Thoracic aorta (tissue), 2 donors: ENCODE results near the gene DOHH. TPM values are rescaled to one million over a fixed set of nuclear protein-coding genes. Genes with fewer than 3 reads are reported as not detected.

ENCODE experiments used
- ATAC-seq: fragments of 150-250 bp; one replicate; pipeline ENCODE4 v1.8.0; 2017; ENCODE audit warnings: low read depth; ENCODE audit not compliant: insufficient number of reproducible peaks, low FRiP score
- DNase-seq: peaks from one replicate; pipeline ENCODE4 v3.0.0-alpha.2; 2020; ENCODE audit warnings: low spot score
- H3K27ac ChIP-seq, 2 donors: fragments of 200-600 bp; sonication (generic); 1 replicate in 1 of 2; 2 replicates in 1 of 2; pipeline ENCODE4 v1.5.1; 2016; ENCODE audit warnings: mild to moderate bottlenecking in 2 of 2, moderate library complexity in 2 of 2
- H3K27me3 ChIP-seq: fragments of 200-600 bp; sonication (generic); replicated peaks from 2 replicates; pipeline ENCODE4 v1.6.0; 2016; ENCODE audit warnings: mild to moderate bottlenecking; ENCODE audit not compliant: insufficient read depth
- H3K36me3 ChIP-seq: fragments of 200-600 bp; sonication (generic); one replicate; pipeline ENCODE4 v1.5.1; 2016
- H3K4me1 ChIP-seq, 2 donors: fragments of 200-600 bp; sonication (generic); 1 replicate in 1 of 2; 2 replicates in 1 of 2; pipeline versions ENCODE4 v1.5.1 to v1.6.0; 2016; ENCODE audit warnings: low read depth in 2 of 2, mild to moderate bottlenecking in 1 of 2; ENCODE audit not compliant: control insufficient read depth in 1 of 2
- H3K4me3 ChIP-seq: fragments of 200-600 bp; sonication (generic); 2 replicates; pipeline ENCODE4 v1.5.1; 2016; ENCODE audit warnings: mild to moderate bottlenecking
- H3K9me3 ChIP-seq: fragments of 200-600 bp; sonication (generic); 2 replicates; pipeline ENCODE4 v1.5.1; 2016
- total RNA-seq, 2 donors: library from RNA; depleted of rRNA; stranded (reverse); fragments of >200 nt; gene quantifications; one replicate each; pipeline versions ENCODE4 v1.1.0 to v1.2.3, GENCODE V29; 2016
- TF ChIP-seq, protein P1 (sequence below): fragments of 200-600 bp; sonication (generic); IDR thresholded peaks from one replicate; pipeline ENCODE4 v1.5.1; 2019; ENCODE audit warnings: antibody characterized with exemption

Gene DOHH
- total RNA-seq, 2 donors from 2014 or later: 22.0 to 24.2 TPM

DNA sequence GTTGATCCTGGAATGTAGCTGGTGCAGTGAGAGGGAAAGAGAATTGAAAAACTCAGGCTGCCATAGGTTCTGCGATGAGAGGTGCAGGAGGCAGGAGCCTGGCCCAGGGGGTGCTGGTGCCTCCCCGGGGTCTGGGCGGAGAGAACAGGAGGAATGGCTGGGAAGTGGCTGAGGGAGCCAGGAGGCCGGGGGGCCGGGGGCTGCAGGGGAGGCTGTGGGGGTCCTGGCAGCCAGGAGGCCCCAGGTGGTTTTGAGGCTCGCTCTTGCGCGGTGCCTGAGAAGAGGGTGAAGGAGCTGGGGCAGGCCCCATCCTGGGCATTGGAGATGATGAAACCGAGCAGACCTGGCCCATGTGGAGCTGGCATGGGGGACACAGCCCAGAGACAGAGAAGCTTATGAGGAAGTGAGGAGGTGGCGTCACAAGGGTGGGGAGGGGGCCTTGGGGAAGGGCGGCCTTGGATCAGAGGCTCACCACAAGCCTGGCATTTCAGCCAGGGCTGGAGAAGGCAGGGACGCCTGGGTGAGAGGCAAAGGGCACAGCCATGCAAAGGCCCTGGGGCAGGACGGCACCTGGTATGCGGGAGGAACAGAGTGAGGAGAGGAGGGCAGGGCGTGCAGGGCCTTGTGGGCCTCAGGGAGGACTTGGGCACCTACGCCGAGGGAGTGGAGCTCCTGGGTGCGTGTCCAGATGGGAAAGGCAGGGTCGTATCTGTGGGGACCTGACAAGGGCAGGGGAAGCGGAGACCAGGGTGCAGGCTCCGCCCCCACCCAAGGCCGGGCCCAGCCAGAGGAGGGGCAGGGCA lies 37.2 kb upstream of the DOHH start:
- Histone ChIP-seq H3K4me3 (no peak overlapping the region), H3K27me3 (no peaks in the 10 kb centered on the region), H3K4me1 (no peaks in the 10 kb centered on the region), H3K36me3 (peaks cover 30% of the 10 kb centered on the region), H3K9me3 (no peaks in the 10 kb centered on the region), H3K27ac (no peak overlapping the region)
- ATAC-seq (no peak), DNase-seq (no peak)
- TF ChIP-seq, protein P1, sequence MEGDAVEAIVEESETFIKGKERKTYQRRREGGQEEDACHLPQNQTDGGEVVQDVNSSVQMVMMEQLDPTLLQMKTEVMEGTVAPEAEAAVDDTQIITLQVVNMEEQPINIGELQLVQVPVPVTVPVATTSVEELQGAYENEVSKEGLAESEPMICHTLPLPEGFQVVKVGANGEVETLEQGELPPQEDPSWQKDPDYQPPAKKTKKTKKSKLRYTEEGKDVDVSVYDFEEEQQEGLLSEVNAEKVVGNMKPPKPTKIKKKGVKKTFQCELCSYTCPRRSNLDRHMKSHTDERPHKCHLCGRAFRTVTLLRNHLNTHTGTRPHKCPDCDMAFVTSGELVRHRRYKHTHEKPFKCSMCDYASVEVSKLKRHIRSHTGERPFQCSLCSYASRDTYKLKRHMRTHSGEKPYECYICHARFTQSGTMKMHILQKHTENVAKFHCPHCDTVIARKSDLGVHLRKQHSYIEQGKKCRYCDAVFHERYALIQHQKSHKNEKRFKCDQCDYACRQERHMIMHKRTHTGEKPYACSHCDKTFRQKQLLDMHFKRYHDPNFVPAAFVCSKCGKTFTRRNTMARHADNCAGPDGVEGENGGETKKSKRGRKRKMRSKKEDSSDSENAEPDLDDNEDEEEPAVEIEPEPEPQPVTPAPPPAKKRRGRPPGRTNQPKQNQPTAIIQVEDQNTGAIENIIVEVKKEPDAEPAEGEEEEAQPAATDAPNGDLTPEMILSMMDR: no peak

DNA sequence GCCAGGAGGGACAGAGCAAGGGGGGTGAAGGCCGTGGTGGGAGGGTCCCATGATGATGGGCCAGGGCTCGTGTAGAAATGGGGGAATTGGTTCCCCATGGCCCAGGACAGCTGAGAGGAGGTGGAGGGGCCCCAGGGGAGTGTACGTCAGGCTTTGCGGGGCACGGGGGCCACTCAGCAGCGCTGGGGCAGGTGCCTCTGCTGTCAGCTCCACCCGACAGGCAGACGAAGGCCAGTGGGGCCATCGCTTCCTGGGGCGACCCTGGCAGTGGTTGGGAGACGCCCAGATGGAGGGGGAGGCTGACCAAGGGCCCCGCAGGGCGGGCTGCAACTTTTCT lies 36.6 kb upstream of the DOHH start:
- Histone ChIP-seq H3K9me3 (no peaks in the 10 kb centered on the region), H3K4me1 (no peaks in the 10 kb centered on the region), H3K27me3 (no peaks in the 10 kb centered on the region), H3K4me3 (no peak overlapping the region), H3K27ac (no peak overlapping the region), H3K36me3 (peaks cover 36% of the 10 kb centered on the region)
- ATAC-seq (no peak), DNase-seq (no peak)
- TF ChIP-seq, protein P1: no peak

DNA sequence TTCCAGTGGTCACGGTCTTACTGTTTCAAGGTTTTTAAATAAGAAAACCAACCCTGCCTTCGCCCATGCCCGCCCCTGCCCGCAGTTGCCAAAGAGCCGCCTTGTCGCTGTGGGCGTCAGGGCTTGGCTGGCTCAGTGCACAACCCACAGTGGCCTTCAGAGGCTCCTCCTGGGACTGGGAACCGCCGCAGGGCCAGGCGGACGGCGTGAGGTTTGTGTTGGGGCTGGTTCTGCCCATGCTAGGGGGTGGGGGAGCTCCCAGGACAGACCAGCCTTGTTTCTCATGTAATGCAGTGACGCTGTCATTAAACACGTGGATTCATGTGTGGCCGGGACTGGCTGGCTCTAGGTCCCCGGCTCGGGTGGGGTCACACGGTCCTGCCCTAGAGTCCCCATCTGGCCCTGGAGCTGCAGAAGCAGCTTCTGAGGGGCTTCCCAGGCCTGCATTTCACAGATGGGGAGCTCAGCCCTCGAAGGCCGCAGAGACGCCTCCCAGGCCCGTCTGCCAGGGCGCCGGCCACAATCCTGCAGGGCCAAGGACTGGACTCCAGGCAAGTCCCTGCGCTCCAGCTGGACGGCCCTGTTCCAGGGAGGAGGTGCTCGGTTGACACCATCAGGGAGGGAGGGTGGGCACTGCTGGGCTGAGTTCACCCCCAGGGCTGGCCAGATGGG lies 36.1 kb upstream of the DOHH start:
- ATAC-seq (no peak), DNase-seq (no peak)
- Histone ChIP-seq H3K4me3 (no peak overlapping the region), H3K9me3 (no peaks in the 10 kb centered on the region), H3K27ac (no peak overlapping the region), H3K36me3 (peaks cover 41% of the 10 kb centered on the region), H3K27me3 (no peaks in the 10 kb centered on the region), H3K4me1 (no peaks in the 10 kb centered on the region)
- TF ChIP-seq, protein P1: no peak

DNA sequence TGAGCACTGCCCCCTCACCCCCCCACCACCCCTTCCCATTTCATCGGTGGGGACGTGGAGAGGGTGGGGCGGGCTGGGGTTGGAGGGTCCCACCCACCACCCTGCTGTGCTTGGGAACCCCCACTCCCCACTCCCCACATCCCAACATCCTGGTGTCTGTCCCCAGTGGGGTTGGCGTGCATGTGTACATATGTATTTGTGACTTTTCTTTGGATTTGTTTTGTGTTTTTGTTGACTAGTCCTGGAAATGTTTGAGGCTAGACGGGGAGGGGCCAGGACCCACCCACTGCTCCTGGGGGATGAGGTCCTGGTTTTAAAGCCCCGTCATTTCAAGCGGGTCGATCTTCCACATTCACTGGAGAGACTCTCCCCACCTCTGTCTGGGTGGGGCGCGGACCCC lies 35.5 kb upstream of the DOHH start:
- Histone ChIP-seq H3K4me1 (no peaks in the 10 kb centered on the region), H3K36me3 (peaks cover 46% of the 10 kb centered on the region), H3K27me3 (no peaks in the 10 kb centered on the region), H3K9me3 (no peaks in the 10 kb centered on the region), H3K27ac (no peak overlapping the region), H3K4me3 (no peak overlapping the region)
- DNase-seq: no peak
- no peak for ATAC-seq
- TF ChIP-seq, protein P1: no peak

DNA sequence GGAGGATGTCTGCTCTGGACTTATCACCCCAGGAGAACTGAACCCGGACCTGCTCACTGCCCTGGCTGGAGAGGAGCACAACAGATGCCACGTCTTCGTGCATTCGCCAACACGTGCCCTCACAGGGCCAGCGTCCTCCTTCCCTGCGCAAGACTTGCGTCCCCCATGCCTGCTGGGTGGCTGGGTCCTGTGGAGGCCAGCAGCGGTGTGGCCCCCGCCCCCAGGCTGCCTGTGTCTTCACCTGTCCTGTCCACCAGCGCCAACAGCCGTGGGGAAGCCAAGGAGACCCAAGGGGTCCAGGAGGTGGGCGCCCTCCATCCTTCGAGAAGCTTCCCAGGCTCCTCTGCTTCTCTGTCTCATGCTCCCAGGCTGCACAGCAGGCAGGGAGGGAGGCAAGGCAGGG lies 35.1 kb upstream of the DOHH start:
- peaks cover 46% of the 10 kb centered on the region for H3K36me3 ChIP-seq
- H3K4me3 ChIP-seq: no peak overlapping the region
- DNase-seq (no peak), ATAC-seq (no peak)
- no peak overlapping the region for H3K27ac ChIP-seq
- TF ChIP-seq, protein P1: no peak
- no peaks in the 10 kb centered on the region for H3K27me3 ChIP-seq
- H3K4me1 ChIP-seq: no peaks in the 10 kb centered on the region
- no peaks in the 10 kb centered on the region for H3K9me3 ChIP-seq
